ENCODE measurements around the gene TMEM53.

Gene TMEM53

DNA sequence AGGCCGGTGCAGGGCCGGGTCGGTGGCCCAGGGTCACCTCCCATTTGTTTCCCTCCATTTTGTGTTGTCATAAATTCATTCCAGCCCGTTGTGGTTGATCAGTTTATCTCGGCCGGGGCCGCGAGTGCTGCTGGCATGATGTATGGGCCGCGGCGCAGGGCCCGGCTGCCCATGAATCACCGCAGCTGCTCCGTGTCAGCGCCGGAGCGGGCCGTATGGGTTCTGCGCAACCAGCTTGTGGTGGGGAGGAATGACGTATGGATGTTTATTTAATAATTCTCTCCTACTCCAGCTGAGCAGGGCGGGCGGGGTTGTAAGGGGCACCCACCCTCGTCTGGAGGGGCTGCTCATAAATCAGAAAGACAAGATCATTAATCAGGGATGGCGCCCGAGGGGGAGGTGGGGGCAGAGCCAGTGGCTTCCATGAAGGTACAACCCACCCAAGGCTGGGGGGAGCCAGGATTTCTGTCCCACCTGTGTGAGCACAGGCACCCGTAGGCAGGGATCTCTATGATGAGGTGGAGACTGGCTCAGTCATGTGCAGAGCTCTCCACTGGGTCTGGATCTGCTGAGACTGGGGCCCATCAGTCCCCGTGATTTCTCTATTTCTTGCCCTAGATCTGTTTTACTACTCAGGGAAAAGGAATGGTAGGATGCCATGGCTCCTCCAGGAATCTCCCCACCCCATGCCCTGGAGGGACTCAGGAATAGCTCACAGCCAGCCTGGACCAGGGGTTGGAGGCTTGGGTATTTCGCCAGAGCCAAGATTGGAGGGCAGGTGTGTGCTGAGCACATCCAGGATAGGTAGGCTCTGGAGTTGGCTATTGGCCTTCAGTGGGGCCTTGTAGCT lies 27.8 kb downstream of the TMEM53 start:
- in situ Hi-C loops (cut with HindIII; ENCODE audit: low sequenced_read_pairs), result no loop called here
- DNase-seq (ENCODE audit: low read depth), result peak; percentile 9
- TF ChIP-seq, protein P1, sequence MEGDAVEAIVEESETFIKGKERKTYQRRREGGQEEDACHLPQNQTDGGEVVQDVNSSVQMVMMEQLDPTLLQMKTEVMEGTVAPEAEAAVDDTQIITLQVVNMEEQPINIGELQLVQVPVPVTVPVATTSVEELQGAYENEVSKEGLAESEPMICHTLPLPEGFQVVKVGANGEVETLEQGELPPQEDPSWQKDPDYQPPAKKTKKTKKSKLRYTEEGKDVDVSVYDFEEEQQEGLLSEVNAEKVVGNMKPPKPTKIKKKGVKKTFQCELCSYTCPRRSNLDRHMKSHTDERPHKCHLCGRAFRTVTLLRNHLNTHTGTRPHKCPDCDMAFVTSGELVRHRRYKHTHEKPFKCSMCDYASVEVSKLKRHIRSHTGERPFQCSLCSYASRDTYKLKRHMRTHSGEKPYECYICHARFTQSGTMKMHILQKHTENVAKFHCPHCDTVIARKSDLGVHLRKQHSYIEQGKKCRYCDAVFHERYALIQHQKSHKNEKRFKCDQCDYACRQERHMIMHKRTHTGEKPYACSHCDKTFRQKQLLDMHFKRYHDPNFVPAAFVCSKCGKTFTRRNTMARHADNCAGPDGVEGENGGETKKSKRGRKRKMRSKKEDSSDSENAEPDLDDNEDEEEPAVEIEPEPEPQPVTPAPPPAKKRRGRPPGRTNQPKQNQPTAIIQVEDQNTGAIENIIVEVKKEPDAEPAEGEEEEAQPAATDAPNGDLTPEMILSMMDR (IDR thresholded peaks at IDR 0.05; ENCODE audit: low read depth, low read length, missing control alignments), result no peak
- H3K4me3 ChIP-seq (ENCODE audit: low read depth, low read length), result no peak overlapping the region

- no peak overlapping the region for H3K4me3 ChIP-seq (ENCODE audit: low read depth, low read length)
- TF ChIP-seq, protein P1 (IDR thresholded peaks at IDR 0.05; ENCODE audit: low read depth, low read length, missing control alignments), result no peak
- peak; percentile 20 for DNase-seq (ENCODE audit: low read depth)
- in situ Hi-C loops (cut with HindIII; ENCODE audit: low sequenced_read_pairs), result no loop called here
These were observed 28.6 kb downstream of the TMEM53 start for GRCh38 chr1:44645476-44646244.

GRCh38 chr1:44644806-44645205 lies 29.5 kb downstream of the TMEM53 start:
- DNase-seq (ENCODE audit: low read depth), result no peak
- in situ Hi-C loops (cut with HindIII; ENCODE audit: low sequenced_read_pairs), result no loop called here
- no peak overlapping the region for H3K4me3 ChIP-seq (ENCODE audit: low read depth, low read length)
- TF ChIP-seq, protein P1 (IDR thresholded peaks at IDR 0.05; ENCODE audit: low read depth, low read length, missing control alignments), result no peak

- in situ Hi-C loops (cut with HindIII; ENCODE audit: low sequenced_read_pairs), result no loop called here
- no peak overlapping the region for H3K4me3 ChIP-seq (ENCODE audit: low read depth, low read length)
- TF ChIP-seq, protein P1 (IDR thresholded peaks at IDR 0.05; ENCODE audit: low read depth, low read length, missing control alignments), result no peak
- DNase-seq (ENCODE audit: low read depth), result no peak
These were observed 30.5 kb downstream of the TMEM53 start for GRCh38 chr1:44643721-44644334.

DNA sequence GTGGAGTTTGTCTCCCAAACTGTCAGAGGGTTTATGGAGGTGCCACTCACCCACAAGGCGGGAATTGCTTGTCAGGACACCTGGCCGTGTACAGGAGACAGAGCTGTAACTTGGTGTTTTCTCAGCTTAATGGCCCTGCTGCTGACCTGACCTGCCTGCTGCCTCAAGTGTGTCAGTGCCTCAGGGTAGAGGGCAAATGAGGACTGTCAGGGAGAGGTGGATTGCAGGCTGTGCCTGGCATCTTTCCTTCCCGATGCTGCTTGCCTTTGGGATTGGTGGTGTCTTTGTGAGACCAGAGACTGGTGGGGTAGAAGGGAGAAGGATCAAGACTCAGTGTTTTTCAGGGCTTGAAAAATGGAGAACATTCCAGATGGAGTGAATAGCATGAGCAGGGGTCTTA lies 31.4 kb downstream of the TMEM53 start:
- TF ChIP-seq, protein P1 (IDR thresholded peaks at IDR 0.05; ENCODE audit: low read depth, low read length, missing control alignments), result no peak
- no peak overlapping the region for H3K4me3 ChIP-seq (ENCODE audit: low read depth, low read length)
- DNase-seq (ENCODE audit: low read depth), result no peak
- in situ Hi-C loops (cut with HindIII; ENCODE audit: low sequenced_read_pairs), result no loop called here

DNA sequence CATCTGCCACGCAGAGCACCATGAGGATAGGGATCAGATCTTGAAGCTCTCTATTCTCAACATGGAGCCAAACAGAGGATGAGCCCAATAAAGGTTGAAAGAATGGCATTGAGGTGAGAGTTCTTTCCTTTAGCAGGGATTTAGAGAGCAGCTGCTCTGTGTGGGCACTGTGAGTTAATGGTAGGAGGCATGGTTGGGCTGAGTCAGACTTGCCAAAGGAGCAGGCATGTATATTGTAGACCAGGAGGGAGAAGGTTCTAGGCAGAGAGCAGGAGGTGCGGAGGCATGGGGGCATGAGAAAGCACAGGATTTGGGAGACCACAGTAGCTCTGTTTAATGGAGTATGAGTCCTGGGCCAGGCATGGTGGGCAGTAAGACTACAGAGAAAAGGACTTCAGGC lies 32.0 kb downstream of the TMEM53 start:
- TF ChIP-seq, protein P1 (IDR thresholded peaks at IDR 0.05; ENCODE audit: low read depth, low read length, missing control alignments), result no peak
- in situ Hi-C loops (cut with HindIII; ENCODE audit: low sequenced_read_pairs), result no loop called here
- no peak overlapping the region for H3K4me3 ChIP-seq (ENCODE audit: low read depth, low read length)
- no peak for DNase-seq (ENCODE audit: low read depth)
